GM19351 (cell line): ENCODE measurements around the gene HOXD10.

Source experiments
- ATAC-seq: cut with Tn5 transposase; IDR thresholded peaks from one replicate; pipeline ENCODE4 v1.9.1; 2021; ENCODE audit warnings: mild to moderate bottlenecking, moderate library complexity; ENCODE audit not compliant: unreplicated experiment

HOXD10 gene

DNA sequence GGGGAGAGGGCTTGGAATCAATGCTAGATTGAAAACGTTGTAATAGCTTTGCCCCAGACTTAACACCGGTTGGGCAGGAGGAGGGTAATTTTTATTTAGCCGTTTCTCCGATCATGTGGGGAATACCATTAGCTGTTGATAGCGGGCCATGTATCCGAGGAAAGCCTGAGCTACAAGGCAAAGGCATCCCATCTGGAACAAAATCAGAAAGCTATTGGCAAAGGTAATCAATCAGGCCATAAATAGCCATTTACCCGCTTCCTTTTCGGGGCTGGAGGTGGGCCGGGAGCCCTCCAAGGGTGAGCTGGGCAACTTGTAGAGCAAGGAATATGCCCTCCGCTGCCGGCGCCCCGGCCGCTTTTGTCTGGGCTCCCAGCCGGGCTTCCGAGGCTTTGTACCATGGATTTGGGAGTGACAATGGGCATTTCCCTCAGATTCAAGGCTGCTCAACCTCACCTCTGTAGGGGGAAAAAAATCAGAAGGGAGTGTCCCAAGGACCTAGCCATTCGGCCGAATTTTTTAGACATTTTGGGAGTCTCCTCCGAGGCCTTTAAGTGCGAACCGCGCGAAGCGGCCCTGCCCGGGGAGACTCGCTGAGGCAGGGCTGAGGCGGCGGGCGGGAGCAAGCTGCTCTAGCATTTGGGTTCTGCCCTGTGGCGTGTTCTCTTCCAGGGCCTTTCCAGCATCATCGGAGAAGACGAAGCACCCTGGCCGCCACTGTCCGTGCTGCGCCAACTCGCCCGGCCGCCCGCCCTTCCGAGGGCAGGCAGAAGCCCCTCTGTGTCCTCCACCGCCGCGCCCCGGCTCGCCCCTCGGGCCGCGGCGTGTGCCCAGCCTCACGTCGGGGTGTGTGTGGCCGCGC lies 4.8 kb downstream of the HOXD10 start:
- no peak for ATAC-seq

DNA sequence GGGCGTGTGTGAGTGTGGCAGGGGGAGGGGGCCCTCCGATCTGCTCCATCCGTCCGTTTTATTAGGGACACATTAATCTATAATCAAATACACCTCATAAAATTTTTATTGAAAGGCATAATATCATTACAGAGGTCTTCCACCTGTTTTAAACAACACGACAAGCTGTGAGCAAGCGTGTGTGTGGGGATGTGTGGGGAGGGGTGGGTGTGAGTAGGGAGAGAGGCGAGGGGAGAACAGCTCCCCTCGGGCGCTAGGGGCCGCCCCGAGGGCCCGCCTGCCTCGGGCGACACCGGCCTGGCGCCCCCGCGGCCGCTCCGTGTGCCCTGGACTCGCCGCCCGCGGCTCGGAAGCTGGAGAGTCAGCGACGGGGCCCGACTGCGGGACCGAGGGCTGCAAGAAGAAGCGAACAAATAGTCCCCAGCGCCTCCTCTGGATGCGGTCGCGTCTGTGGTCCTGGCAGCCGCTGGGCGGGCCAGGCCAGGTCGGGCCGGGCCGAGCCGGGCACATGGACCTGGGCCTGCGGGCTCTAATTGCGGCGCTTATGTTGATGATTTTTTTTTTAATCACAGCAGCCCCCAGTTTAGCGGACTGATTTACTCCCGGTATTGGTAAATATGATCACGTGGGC lies 5.6 kb downstream of the HOXD10 start:
- no peak for ATAC-seq

DNA sequence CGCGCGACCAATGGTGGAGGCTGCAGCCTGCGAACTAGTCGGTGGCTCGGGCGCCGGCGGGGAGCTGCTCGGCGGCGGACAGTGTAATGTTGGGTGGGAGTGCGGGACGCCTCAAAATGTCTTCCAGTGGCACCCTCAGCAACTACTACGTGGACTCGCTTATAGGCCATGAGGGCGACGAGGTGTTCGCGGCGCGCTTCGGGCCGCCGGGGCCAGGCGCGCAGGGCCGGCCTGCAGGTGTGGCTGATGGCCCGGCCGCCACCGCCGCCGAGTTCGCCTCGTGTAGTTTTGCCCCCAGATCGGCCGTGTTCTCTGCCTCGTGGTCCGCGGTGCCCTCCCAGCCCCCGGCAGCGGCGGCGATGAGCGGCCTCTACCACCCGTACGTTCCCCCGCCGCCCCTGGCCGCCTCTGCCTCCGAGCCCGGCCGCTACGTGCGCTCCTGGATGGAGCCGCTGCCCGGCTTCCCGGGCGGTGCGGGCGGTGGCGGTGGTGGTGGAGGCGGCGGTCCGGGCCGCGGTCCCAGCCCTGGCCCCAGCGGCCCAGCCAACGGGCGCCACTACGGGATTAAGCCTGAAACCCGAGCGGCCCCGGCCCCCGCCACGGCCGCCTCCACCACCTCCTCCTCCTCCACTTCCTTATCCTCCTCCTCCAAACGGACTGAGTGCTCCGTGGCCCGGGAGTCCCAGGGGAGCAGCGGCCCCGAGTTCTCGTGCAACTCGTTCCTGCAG lies 6.3 kb downstream of the HOXD10 start, which contains the start of gene HOXD9:
TSS of gene HOXD9 (plus strand) at position 37 of the 728 bp plus-strand sequence. CDS start at position 87, 50 bp downstream.
- no peak for ATAC-seq

DNA sequence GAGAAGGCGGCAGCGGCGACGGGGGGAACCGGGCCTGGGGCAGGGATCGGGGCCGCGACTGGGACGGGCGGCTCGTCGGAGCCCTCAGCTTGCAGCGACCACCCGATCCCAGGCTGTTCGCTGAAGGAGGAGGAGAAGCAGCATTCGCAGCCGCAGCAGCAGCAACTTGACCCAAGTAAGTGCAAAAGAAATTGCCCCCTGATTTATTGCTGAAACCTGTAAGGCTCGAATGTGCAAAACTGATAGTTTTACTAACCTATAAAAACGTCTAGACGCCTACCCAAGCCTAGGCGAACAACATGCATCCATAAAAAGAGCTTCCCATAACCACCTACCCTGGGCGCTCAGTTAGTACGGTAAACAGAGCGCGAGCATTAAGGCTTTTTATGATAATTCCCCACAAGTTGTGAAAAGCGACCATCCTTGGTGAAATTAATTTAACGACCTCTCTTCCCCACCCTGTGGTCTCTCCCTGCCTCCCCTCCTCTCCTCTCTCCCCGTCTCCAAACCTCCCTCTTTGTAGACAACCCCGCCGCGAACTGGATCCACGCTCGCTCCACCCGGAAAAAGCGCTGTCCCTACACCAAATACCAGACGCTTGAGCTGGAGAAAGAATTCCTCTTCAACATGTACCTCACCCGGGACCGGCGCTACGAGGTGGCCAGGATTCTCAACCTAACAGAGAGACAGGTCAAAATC lies 7.0 kb downstream of the HOXD10 start:
- ATAC-seq, result no peak

DNA sequence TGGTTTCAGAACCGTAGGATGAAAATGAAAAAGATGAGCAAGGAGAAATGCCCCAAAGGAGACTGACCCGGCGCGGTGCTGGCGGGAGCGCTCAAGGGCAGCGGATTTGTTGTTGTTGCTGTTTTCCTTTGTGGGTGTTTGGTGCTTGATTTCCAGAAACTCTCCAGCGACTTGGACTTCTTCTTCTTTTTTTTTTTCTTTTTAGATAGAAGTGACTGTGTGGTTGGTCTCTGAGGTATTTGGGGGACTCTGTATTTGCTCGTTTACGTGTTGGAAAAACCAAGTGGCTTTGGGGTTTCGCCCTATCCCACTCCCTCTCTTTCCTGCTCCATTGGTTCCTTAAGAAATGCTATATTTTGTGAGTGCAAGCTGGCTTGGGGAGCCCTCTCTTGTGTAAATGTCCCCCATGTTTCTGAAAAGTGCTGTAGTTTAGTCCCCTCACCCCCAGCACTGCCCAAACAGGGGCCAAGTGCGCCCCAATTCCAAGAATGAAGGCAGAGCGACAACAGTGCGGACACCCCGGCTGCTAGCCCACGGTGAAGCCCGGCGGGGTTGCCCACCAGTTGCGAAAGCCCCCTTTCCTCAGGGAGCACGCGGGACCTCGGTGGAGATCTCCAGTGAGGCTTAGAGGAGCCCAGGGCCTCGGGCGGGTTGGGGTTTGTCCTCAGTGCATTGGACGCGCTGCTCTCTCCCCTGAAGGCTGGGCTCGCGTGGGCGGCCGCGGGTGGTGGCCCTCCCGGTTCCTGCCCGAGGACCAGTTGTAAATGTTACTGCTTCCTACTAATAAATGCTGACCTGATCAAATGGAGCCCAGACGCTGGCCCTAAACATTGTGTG lies 7.8 kb downstream of the HOXD10 start:
- no peak for ATAC-seq

DNA sequence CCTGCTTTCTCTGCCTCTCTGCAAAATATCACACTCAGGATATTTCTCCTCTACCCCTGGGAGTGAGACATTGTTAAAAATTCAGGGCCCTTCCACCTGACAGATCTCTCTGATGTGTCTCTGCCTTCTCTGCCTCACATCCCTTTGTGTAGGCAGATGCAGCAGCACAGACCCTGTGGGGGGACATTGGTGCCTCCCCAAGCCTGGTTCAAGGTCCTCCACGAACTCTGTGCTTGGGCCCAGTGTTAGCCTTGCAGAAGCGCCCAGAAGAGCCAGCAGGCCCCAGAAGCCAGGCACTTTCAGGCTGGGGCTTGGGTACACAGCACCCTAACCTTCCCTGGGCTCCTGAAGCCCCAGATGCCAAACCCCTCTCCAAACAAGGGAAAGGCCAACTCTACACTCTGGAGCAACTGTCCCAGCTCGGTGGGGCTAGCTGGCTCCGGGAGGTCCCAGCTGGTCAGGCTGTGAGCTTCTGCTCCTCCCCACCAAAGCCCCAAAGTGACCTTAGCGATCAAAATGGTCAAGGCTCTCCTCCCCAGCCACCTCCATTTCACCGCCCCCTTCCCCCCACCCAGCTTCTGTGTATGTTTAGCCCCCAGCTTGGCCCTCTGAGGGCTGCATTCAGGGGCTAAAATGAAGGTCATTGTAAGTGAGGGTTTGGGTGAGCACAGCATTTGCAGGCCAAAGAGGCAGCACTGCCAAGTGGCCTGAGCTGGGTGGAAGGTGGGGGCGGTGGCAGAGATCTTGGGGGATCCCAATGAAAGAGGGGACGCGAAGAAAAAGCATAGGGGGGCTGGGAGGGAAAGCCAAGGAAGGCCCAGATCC lies 8.6 kb downstream of the HOXD10 start:
- no peak for ATAC-seq

DNA sequence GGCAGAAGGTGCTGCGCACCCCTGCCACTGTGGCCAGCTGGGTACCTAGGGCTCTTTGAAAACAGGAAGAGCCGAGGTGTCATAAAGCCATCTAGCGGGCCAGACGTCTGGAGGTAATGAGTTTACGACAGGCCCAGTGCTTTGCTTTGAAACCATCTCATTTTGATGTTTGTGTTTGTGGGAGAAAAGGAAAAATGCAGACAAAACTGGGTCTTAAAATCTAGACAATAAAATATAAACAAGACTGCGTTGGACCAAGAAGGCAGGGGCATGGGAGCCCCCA lies 9.1 kb downstream of the HOXD10 start:
- no peak for ATAC-seq

DNA sequence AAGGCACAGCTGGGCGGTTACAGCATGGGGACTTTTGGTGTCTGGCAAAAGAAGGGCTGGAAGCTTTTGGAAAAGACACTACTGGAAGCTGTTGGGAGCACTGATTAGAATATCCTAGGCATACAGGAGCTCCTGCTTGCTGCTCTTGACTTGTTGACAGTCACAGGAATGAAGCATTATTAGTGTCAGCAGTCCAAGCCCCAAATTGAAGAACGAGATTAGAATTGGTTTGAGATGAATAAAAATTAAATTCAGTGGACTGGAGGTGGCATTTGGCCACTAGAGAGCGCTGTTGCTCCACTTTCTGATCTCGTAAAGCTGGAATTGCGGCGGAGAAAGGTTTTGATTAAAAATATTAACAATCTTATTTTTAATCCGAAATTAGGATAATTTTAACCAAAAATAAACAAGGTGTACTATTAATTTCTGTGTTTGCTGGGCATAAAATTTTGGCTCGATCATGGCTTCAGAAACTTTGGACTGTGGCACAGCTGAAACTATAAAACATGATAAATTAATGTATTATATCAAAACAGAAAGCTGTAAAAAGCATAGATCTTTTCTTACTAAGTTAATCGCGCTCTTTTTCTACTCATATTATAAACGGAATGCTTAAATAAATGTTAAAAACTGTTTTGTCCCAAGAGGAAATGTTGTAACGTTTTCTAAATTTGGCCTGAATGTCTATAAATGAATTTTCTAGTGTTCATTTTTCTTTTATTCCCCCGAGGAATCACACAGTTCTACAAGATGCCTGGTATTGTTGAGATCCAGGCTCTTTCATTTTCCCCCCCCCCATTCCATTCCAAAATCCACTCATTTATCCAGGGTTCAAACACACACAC lies 10.6 kb downstream of the HOXD10 start:
- ATAC-seq, result no peak

DNA sequence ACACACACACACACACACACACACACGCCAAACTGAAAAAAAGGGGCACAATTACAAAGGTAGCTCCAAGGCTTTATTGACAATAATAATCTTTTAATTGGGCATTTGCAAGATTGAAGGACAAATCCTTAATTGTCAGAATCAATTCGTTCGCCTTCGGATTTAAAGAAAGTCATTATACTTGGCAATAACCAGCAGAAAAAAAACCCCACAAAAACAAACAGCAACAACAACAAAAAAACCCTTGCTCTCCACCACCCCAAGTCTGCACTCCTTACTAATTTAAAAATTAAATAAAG lies 11.1 kb downstream of the HOXD10 start:
- ATAC-seq, result no peak

DNA sequence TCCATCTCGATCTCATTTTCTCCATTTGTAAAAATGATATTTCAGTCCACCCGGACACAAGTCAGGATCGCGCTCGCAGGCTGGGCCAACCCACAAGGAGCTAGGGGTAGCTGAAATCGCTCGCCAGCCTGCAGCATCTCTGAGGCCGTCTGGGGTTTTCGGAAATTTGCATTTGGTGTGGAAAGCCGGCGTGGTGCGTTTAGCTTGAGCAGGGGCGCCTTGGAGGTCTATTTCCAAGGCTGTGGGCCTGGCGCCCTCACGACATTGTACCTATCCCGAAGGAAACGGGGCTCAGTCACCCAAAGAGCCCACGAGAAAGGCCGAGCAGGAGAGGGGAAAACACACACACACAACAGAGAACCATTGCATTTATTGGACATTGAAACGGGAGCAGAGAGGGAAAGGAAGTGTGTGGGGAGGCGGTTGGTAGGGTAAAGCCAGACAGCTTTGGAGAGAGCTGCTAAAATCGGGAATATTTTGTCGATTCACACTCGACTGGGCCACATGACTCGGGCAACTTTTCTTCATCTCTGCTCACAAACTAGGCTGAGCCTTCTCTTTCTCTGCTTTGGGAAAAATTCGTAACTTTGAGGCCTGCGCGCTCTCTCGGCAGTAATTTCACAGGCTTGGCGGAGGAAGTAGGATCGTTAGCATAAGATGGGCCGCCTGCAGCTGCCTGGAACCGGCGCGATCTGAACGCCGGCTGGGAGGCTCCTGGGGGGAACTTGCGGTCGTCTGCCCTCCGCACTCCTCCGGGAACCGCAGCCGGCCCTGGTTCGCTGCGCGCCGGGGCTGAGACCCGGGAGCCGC lies 11.8 kb downstream of the HOXD10 start:
- no peak for ATAC-seq

DNA sequence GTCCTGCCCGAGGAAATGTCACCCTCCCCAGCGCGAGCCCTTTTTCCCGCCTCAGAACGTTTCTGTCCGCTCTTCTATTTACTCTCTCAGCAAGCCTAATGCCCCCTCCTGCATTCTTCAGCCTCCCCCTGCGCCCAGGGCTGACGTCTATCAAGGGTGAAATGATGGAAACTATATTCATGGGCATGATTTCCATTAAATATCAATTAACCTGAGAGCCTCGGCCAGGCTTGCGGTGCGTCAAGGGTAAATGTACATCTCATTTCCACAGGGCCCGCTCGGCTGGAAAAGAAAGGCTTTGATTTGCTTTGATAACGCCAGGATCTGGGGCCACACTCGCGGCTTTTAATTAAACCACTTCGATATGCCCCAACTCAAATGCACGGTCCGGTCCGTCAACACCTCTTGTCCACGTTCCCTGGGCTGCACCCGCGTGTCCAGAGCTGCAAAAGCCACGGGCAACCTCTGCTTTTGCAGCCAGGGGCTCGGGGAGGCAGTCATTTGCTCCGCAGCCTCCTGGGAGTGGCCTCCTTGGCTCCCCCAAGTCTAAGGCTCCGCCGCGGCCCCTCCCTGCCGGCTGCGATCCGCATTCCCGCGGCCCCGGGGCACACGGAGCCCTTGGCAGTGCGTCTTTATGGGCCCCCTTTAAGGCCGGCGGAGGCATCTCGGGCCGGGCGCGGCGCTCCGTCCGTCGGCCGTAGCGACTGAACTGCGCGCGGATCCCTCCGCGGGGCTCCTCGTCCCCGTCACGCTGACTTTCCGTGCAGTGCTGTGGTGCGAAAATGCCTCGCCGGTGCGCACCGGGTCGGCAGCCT lies 12.6 kb downstream of the HOXD10 start, which contains the start of gene HOXD8:
TSS of gene HOXD8 (plus strand) at position 724 of the 815 bp plus-strand sequence. CDS start 662 bp downstream, outside the sequence.
- no peak for ATAC-seq

DNA sequence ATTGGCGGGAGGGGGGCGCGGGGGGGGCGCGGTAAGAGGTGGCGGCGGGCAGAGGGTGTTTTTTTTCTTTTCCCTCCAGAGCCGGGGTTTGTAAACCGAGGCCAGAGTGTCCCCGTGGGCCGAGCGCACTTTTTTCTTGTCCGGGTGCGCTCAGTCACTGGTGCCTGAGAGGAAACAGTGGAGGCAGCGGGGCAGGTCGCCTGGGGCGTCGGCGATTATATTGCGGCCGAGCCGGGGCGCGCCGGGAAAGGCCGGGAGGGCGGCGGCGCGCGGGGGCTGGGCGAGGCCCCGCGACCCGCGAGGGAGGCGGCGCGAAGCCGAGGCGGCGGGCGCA lies 13.2 kb downstream of the HOXD10 start:
- ATAC-seq, result no peak

DNA sequence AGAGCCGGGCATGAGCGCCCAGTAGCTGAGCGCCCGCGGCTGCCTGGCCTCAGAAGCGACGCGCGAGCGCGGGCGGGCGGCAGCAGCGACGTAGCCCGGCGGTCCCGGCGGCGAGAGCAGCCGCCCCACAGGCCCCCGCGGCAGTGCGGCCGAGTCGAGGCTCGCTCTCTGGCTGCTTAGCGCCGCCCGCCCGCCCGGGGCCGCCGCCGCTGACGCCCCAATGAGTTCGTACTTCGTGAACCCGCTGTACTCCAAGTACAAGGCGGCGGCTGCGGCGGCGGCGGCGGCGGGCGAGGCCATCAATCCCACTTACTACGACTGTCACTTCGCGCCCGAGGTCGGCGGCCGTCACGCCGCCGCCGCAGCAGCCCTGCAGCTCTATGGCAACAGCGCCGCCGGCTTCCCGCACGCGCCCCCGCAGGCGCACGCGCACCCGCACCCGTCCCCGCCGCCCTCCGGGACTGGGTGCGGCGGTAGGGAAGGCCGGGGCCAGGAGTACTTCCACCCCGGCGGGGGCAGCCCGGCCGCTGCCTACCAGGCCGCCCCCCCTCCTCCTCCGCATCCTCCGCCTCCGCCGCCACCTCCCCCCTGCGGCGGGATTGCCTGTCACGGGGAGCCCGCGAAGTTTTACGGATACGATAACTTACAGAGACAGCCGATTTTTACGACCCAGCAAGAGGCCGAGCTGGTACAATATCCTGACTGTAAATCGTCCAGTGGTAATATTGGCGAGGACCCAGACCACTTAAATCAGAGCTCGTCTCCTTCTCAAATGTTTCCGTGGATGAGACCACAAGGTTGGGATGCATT lies 13.8 kb downstream of the HOXD10 start:
- ATAC-seq, result no peak

DNA sequence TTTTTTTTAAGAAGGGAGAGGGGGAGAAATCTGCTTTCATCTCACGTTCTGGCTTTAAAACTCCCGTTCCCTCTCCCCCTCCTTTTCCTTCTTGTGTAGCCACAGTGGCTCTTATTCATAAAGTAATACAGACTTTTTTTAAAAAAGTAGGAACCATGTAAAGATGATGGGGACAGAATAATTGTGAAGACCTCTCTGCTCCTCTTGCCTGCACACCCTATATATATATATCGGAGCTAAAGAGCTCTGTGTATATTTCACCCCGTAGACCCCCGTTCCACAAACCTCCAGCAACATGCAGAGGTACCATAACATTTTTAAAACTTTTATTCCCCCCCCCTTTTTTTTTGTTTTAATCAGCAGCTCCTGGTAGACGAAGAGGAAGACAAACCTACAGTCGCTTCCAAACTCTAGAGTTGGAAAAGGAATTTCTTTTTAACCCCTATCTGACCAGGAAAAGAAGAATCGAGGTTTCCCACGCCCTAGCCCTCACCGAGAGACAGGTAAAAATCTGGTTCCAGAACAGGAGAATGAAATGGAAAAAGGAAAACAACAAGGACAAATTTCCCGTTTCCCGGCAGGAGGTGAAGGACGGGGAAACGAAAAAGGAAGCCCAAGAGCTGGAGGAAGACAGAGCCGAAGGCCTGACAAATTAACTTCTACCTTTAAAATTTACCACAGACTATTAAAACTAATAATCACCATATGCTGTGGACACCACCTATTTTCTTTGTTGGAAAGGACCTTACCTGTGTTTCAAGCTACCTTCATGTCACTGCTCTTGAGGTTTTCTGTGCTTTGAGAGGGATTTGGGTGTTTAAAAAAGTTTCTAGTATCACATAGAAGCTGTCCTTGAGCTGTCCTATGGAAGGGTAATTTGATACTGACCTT lies 14.6 kb downstream of the HOXD10 start:
- ATAC-seq, result no peak

DNA sequence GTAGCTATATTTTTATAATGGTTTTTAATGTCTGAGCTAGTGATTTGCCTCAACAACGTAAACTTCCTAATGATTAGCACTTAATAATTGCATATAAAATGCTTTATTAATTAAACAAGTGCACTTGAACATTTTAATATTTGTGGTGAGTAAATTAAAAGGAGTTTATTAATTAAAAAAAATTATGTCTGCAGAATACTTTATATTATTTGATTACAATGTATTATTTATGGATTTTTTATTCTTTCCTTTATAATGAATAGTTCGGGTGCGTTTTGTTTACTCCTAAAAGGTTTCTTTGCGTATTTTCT lies 15.2 kb downstream of the HOXD10 start:
- ATAC-seq, result no peak
